Measurements from ENCODE around the gene RAPGEF6.

Gene RAPGEF6

DNA sequence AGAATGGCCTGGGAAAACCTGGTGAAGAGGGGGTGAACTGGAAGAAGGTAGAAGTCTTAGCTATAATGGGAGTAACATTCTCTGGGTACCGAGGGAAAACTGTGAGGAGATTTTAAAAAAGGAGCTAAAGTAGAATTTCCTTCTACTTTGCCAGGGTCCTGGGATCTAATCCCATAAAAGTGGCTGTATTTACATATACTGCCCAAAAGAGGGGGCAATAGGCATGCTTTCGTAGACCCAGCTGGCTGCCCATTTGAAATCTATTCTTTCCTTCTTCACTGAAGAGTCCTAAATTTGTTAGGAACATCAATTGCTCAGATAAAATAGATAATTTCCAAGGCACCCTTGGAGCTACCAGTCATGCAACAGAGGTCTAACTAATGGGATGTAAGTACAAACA lies 212.0 kb downstream of the RAPGEF6 start:
- Histone ChIP-seq H3K27me3 (ENCODE audit: control insufficient read depth, low read length) (no peaks in the 10 kb centered on the region), H3K27ac (ENCODE audit: low read depth, low read length) (no peak overlapping the region), H3K9me2 (replicated peaks; ENCODE audit: control insufficient read depth, low read length) (no peaks in the 10 kb centered on the region), H3K4me3 (ENCODE audit: low read length) (no peak overlapping the region), H3K36me3 (ENCODE audit: control insufficient read depth, low read length) (peaks cover 62% of the 10 kb centered on the region), H3K4me2 (ENCODE audit: low read length) (no peak overlapping the region), H3K9me3 (ENCODE audit: control insufficient read depth, insufficient read depth, low read length) (no peaks in the 10 kb centered on the region), H3F3A (ENCODE audit: control insufficient read depth, insufficient read depth) (peaks cover 13% of the 10 kb centered on the region; the same call in 1 of the 2 replicates), H3K79me2 (ENCODE audit: control insufficient read depth, low read length) (no peaks in the 10 kb centered on the region), H3K4me1 (ENCODE audit: control insufficient read depth, low read length) (no peaks in the 10 kb centered on the region), H4K20me1 (ENCODE audit: control insufficient read depth, insufficient read depth, low read depth, low read length) (no peaks in the 10 kb centered on the region)
- no peak for TF ChIP-seq EZH2phosphoT487 (IDR thresholded peaks at IDR 0.05; ENCODE audit: borderline replicate concordance, low read length)
- TF ChIP-seq CTCF (IDR thresholded peaks at IDR 0.05; ENCODE audit: low read depth, low read length, poor library complexity, severe bottlenecking): peak; percentile 57

DNA sequence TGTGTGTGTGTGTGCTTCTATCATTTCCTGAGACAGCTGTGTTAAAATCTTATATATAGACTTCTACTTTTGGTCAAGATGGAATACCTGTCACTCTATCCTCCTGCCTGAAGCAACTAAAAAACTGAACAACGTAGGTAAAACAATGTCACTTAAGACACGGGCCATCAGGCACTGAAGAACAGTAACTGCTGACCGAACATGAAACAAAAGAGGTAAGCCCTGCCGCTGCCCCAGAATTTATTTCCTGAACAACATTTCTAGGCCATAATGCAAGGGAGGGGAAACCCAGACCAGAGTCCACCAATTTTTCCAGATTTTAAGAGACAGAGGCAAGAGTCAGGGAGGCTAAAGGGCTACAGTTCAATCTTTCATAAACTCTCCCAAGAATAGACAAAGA lies 215.2 kb downstream of the RAPGEF6 start:
- Histone ChIP-seq H3K27me3 (ENCODE audit: control insufficient read depth, low read length) (no peaks in the 10 kb centered on the region), H3F3A (ENCODE audit: control insufficient read depth, insufficient read depth) (peaks cover 8% of the 10 kb centered on the region), H4K20me1 (ENCODE audit: control insufficient read depth, insufficient read depth, low read depth, low read length) (no peaks in the 10 kb centered on the region), H3K4me1 (ENCODE audit: control insufficient read depth, low read length) (peaks cover 30% of the 10 kb centered on the region), H3K4me2 (ENCODE audit: low read length) (no peak overlapping the region), H3K36me3 (ENCODE audit: control insufficient read depth, low read length) (peaks cover 49% of the 10 kb centered on the region), H3K9me2 (replicated peaks; ENCODE audit: control insufficient read depth, low read length) (no peaks in the 10 kb centered on the region), H3K4me3 (ENCODE audit: low read length) (no peak overlapping the region), H3K79me2 (ENCODE audit: control insufficient read depth, low read length) (0 out of 2 replicates have a peak, but pooled peaks cover 3% of the 10 kb centered on the region), H3K27ac (ENCODE audit: low read depth, low read length) (no peak overlapping the region), H3K9me3 (ENCODE audit: control insufficient read depth, insufficient read depth, low read length) (no peaks in the 10 kb centered on the region)
- TF ChIP-seq CTCF (IDR thresholded peaks at IDR 0.05; ENCODE audit: low read depth, low read length, poor library complexity, severe bottlenecking) (no peak), EZH2phosphoT487 (IDR thresholded peaks at IDR 0.05; ENCODE audit: borderline replicate concordance, low read length) (no peak)

DNA sequence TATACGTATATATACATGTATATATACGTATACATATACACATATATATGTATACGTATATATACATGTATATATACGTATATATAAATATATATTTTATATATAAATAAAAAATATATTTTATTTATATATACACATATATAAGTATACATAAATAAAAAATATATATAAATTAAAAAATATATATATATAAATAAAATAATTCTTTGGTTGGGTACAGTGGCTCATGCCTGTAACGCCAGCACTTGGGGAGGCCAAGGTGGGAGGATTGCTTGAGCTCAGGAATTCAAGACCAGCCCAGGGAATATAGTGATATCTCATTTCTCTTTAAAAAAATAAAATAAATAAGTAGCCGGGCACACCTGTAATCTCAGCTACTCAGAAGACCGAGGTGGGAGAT lies 216.2 kb downstream of the RAPGEF6 start:
- peaks cover 51% of the 10 kb centered on the region for H3K36me3 ChIP-seq (ENCODE audit: control insufficient read depth, low read length)
- TF ChIP-seq EZH2phosphoT487 (IDR thresholded peaks at IDR 0.05; ENCODE audit: borderline replicate concordance, low read length) (no peak), CTCF (IDR thresholded peaks at IDR 0.05; ENCODE audit: low read depth, low read length, poor library complexity, severe bottlenecking) (no peak)
- no peaks in the 10 kb centered on the region for H3K9me3 ChIP-seq (ENCODE audit: control insufficient read depth, insufficient read depth, low read length)

More for the DNA sequence above, 216.2 kb downstream of the RAPGEF6 start:
- H3K4me1 ChIP-seq (ENCODE audit: control insufficient read depth, low read length): peaks cover 40% of the 10 kb centered on the region
- no peaks in the 10 kb centered on the region for H4K20me1 ChIP-seq (ENCODE audit: control insufficient read depth, insufficient read depth, low read depth, low read length)
- 0 out of 2 replicates have a peak, but pooled peaks cover 3% of the 10 kb centered on the region for H3K79me2 ChIP-seq (ENCODE audit: control insufficient read depth, low read length)
- H3F3A ChIP-seq (ENCODE audit: control insufficient read depth, insufficient read depth): peaks cover 5% of the 10 kb centered on the region
- no peak overlapping the region for H3K27ac ChIP-seq (ENCODE audit: low read depth, low read length)
- H3K27me3 ChIP-seq (ENCODE audit: control insufficient read depth, low read length): no peaks in the 10 kb centered on the region
- no peaks in the 10 kb centered on the region for H3K9me2 ChIP-seq (replicated peaks; ENCODE audit: control insufficient read depth, low read length)
- no peak overlapping the region for H3K4me3 ChIP-seq (ENCODE audit: low read length)
- no peak overlapping the region for H3K4me2 ChIP-seq (ENCODE audit: low read length)
